Activated naive CD4-positive, alpha-beta T cell treated with Interleukin-2 at 50 U/mL for 16 hours (primary cell): ENCODE results near the gene LRRC41.
"Not testable (repeated sequence)": the region's sequence is repeated elsewhere in the genome, so short reads cannot be mapped to it uniquely, and the experiment has no call there.

Source experiments
- DNase-seq: peaks from one replicate; pipeline ENCODE4 v3.0.0-alpha.2; 2020

The LRRC41 gene

DNA sequence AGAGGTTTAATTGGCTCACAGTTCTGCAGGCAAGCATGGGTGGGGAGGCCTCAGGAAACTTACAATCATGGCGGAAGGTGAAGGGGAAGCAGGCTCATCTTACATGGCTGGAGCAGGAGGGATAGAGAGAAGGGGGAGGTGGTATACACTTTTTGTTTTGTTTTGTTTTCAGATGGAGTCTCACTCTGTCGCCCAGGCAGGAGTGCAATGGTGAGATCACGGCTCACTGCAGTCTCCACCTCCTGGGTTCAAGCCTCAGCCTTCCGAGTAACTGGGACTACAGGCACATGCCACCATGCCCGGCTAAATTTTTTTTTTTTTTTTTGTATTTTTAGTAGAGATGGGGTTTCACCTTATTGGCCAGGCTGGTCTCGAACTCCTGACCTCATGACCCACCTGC, 18.8 kb upstream of the LRRC41 start:
- not testable (repeated sequence) for DNase-seq

DNA sequence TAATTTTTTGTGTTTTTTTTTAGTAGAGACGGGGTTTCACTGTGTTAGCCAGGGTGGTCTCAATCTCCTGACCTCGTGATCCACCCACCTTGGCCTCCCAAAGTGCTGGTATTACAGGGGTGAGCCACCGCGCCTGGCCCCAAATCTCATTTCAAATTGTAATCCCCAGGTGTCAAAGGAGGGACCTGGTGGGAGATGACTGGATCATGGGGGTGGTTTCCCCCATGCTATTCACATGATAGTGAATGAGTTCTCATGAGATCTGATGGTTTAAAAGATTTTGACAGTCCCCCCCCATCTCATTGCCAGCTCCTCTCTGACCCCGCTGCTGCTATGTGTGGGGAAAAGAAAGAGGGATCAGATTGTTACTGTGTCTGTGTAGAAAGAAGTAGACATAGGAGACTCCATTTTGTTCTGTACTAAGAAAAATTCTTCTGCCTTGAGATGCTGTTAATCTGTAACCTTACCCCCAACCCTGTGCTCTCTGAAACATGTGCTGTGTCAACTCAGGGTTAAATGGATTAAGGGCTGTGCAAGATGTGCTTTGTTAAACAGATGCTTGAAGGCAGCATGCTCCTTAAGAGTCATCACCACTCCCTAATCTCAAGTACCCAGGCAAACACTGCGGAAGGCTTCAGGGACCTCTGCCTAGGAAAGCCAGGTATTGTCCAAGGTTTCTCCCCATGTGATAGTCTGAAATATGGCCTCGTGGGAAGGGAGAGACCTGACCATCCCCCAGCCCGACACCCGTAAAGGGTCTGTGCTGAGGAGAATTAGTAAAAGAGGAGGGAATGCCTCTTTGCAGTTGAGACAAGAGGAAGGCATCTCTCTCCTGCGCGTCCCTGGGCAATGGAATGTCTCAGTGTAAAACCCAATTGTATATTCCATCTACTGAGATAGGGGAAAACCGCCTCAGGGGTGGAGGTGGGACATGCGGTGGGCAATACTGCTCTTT, 16.8 kb upstream of the LRRC41 start:
- DNase-seq, result not testable (repeated sequence)

DNA sequence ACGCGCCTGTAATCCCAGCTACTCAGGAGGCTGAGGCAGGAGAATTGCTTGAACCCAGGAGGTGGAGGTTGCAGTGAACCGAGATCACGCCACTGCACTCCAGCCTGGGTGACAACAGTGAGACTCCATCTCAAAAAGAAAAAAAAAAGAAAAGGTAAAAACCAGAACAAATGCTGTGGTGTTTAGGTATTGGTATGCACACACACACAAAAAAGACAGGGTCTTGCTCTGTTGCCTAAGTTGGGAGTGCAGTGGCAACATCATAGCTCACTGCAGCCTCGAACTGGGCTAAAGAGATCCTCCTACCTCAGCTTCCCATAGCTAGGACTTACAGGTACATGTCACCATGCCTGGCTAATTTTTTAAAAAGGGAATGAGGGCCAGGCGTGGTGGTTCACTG, 15.9 kb upstream of the LRRC41 start:
- not testable (repeated sequence) for DNase-seq

DNA sequence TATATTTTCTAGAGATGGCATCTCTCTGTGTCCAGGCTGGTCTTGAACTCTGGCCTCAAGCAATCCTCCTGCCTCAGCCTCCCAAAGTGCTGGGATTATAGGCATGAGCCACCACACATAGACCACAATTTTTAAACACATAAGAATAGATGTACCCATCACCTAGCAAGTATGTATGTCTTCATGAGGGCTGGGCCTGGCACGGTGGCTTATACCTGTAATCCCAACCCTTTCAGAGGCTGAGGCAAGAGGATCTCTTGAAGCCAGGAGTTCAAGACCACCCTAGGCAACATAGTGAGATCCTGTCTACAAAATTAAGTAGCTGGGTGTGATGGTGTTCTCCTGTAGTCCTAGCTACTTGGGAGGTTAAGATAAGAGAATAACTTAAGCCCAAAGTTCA, 13.9 kb upstream of the LRRC41 start:
- no peak for DNase-seq

DNA sequence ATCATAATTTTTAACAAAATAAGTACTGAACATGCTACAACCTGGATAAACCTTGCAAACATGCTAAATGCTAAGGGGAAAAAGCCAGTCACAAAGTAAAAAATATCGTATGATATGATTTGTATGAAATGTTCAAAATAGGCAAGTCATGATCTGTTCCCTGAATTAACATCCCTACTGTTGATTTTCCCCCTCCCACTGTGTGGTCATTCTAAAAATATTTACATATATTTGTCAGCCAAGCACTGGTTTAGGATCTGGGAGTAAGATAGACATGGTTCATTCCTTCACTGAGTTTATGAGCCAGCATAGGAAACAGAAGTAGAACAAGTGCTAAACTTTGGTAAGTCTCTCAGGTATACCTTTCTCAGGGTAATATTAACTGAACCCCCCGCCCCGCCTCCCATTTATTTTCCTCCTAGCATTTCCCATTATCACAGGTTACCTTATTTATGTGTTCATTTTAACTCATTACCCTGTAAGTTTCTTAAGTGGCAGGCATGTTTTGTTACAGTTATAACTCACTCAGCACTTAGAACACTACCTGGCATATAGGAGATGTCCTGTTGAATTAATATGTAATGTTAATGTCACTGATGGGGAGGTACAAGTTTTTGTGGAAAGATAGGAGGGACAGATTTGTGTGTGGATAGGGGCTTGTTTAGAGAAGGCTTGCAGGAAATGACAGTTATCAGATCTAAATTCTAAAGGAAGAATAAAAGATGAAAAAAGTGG, 12.4 kb upstream of the LRRC41 start:
- no peak for DNase-seq

DNA sequence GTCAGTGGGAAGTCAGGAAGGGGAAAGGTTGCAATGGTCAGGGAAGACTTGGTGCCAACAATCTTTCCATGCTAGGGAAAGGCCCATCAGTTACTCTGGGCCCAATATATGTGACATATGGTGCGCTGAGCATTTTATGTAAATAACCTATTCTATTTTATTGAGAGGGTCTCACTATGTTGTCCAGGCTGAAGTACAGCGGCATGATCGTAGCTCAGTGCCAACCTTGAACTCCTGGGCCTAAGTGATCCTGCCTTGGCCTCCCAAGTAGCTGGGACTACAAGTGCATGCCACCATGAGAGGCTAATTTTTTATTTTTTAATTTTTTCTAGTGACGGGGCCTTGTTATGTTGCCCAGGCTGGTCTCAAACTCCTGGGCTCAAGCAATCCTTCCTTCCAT, 6.9 kb upstream of the LRRC41 start:
- no peak for DNase-seq

DNA sequence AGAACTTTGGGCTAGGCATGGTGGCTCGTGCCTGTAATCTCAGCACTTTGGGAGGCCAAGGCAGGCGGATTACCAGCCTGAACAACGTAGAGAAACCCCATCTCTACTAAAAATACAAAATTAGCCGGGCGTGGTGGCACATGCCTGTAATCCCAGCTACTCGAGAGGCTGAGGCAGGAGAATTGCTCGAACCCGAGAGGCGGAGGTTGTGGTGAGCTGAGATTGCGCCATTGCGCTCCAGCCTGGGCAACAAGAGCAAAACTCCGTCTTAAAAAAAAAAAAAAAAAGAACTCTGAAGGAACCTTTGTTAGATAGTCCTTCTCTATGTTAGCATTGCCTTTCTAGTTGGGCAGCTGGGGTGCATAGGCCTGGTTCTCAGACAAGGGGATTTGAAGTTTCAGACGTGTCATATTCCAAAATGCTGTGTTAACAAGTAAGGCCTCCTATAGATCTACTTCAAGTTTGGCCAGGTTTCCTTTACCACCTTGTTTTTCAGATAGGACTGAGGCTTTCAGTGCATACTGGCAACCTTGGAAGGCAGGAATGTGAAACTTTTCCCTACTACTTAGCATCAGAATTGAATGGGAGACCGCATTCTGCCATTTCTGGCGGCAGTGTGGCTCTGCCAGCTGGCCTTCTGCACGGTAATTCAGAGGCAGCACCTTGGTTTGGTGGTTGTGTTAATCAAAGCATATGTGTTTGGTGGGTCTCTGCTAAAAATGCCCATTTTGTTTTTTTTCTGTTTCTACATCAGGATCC, 6.2 kb upstream of the LRRC41 start:
- no peak for DNase-seq

DNA sequence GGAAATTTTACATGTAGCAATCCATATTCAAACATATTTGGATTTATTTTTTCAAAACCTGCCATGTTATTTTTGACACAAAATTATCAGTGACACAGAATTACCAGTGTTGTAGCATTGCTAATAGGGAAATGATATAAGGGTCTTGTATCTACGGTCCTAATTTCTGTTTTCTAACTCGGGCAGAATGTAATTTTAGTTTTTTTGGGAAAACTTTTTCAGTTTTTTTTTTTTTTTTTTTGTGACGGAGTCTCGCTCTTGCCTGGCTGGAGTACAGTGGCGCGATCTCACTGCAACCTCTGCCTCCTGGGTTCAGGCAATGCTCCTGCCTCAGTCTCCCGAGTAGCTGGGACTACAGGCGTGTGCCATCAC, 2.7 kb upstream of the LRRC41 start:
- DNase-seq, result no peak

DNA sequence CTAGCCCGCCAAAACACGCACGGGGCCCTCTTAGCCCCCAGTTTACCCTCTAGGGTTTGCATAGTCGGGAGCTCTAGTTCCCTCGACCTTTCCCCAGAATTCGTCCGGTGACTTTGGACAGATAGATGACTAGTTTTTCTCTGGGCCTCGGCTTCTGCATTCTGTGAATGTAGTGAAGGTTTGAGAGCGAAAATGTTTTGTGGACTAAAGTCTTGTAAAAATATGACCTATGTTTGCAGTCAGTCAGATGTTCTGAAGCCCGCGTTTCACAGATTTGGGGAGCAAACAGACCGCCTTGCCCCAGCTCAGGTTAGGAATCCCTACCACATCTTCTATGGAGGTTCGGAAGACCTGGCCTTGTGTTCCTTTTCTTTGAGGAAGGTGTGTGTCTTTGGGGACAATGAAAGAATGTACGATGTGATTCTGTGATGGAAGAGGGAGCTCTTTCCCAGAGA, 483 bp upstream of the LRRC41 start:
- no peak for DNase-seq

DNA sequence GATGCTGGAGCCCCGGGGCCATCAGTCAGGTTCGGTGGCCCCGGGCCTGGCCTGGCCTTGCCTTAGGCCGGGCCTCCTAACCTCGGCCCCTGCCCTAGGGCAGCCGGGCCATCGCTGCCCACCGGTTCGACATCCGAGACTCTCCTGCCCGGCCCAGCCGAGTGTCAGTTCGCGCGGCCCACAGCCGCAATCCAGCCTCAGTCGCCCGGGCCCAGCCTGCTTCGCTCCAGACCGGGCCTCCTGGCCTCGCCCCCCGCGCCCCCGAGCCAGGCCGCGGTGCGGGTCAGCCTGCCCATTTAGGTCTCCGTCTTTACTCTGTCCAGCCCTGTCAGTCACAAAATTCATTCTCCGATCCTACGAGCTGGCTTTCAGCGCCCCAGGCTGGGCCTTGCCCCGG, 777 bp downstream of the LRRC41 start:
- DNase-seq, result peak; percentile 28

DNA sequence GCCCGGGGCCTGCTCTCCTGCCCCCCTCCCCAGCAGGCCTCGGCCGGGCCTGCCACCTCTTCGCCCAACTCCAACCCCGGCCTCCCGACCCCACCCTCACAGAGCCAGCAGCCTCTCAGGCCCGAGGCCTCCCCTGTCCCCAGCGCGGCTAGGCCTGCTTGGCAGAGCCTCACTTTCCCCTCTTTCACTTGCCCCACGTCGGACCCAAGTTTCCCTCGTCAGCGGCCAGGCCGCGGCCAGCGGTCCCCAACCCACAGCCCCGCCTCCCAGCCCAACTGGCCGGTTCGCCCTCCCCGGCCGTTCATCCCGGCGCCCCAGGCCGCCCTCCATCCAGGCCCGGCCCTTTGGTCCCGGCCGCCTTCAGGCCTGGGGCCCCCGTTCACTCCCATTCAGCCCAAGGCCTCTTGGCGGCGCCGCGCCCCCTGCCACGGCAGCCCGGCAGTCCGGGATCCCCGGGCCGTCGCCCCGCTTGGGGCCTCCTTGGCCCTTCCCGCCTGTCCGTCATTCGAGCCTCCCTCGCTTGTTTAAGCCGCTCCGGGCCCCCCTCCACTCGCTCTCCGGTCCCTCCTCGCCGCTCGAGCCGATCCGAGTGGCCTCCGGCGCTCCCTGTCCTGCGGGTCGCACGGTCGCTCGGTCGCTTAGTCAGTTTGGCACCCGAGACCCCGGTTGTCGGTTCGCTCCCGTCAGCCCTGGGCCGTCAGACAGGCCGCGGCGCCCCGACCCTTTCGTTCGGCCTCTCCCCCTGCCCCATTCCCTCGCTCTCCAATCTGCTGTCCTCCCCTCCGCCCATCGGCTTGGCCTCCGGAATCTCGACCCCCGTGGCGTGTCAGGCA, 1.4 kb downstream of the LRRC41 start:
- peak; percentile 53 for DNase-seq

DNA sequence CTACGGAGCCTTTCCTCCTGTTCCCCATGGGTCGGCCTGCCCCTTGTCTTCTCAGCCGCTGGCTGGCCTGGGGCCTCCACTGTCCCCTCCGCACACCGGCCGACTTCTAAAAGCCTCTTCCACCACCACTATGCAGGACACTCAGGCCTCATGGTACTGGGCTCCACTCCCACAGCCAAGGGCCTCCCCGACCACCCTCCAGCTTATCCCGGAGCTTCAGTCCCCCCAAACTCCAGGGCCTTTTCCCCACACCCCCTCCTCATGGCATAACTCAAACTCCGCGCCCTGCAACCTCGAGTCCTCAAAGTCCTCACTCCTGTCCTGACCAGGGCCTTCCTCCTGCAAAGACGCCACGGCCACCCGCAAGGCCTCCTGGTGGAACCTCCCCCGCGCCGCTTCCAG, 2.0 kb downstream of the LRRC41 start:
- DNase-seq, result no peak

DNA sequence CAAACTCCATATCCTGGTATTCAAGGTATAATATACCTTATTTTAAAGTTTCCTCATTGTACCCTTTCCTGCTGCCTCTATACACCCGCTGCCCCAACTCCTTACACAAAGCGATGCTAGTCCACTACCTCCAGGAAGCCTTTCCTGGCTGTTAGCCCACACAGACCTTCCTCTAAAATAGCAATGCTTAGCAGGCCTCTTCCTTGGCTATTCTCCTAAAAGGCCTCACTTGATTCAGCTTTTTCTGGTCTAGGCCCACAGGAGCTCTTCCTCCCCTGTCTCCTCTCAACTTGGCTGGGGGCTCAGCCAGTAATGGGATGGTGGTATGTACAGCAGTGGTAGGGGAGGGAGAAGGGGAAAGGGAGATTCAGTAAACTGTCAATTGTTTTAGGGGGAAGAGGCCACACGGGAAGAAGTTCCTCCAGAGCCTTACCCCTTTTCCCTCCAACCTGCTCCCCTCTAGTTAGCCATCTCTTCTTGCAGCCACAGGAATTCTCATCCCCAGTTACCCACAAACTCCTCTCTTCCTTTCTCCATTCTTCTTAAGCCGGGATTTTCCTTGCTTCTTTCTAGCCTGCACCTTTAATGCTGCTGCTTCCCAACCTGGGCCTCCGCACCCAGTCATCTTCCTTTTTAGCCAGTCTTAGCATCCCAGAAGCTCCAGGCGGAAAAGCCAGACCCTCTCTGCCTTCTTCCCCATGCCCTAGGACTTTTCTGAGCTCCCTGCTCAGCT, 2.6 kb downstream of the LRRC41 start:
- DNase-seq, result no peak

DNA sequence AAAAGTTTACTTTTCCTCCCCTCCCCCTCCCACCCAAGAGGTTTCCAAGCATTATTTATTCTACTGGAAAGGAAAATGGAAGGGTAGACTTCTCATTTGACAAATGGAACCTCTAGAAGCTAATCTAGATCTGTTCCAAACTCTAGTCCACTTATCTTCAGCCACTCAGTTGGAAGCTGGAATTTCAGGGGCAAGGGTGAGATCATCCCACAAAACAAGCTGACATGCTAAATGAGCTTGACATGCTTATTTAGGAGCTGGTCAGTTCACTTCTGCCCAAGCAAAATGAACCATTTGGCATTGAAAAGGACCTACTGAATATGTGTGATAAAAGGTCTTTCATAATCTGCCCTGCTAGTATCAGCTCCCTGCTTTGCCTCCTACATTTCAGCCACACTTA, 5.0 kb downstream of the LRRC41 start:
- DNase-seq, result no peak

DNA sequence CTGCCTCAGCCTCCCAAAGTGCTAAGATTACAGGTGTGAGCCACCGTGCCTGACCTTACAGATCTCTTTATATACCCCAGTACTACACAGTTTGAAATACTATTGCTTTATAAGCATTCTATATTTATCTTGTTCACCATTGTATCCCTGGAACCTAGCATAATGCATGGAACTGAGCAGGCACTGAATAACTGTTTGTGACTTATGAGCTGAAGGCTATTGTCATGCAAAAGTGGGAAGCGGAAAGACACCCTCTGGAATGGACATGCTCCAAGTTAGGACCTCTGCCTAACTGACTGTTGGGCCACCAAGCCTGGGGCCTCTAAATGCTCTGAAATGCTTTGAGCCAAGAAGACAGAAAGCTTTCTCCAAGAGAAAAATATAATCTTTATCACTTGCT, 8.1 kb downstream of the LRRC41 start:
- no peak for DNase-seq

DNA sequence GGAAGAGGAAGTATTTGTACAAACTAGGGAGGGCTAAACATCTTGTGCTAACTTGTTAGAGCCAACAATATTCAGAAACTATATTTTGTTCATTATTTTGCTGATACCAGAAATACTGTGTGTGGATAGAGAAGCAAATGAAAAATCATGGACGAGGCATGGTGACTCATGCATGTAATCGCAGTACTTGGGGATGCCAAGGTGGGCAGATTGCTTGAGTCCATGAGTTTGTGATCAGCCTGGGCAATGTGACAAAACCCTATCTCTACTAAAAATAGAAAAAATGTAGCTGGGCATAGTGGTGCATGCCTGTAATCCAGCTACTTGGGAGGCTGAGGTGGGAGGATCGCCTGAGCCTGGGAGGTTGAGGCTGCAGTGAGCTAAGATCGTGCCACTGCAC, 13.4 kb downstream of the LRRC41 start:
- DNase-seq, result no peak

DNA sequence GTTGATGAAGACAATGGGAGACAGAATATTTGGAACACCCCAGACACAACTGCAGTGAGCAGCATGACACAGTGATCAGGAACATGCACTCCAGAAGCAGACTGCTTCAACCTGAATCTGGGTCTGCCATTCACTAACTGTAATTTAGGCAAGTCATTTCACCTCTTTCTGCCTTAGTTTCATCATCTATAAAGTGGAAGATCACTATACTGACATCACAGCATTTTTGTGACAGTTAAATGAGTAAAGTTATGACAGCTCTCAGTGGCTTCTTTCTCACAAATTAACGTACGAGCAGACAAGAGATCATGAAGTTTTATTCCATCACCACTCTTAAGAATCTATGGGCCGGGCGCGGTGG, 14.3 kb downstream of the LRRC41 start:
- no peak for DNase-seq

DNA sequence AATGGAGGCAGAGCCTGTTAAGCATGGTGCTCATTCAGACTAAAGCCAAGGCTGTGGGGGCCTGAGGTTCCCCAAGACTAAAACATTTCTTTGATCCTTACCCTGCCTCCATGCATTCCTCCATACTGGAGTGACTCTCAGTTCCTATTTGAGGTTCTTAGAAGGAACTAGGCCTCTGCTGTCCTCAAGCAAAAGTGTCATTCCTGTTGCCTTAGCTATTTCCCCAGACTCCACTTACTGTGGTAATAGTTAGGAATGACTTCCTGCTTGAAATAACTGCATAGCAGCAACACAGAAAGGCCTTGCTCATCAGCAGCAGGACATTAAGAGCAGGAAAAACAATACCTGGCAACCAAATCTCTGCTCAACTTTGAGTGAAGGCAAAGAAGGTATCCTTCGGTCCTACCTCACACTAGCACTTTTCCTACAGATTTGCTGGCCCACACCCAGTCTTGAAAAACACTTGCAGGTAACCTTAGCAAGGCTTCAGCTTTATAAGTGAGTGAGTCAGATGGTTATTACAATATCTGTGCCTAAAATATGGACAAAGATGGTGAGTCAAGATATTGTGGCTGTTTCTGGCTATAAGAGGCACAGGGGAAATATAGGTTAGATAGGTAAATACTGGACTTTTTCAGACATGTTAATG, 14.8 kb downstream of the LRRC41 start:
- DNase-seq, result no peak

DNA sequence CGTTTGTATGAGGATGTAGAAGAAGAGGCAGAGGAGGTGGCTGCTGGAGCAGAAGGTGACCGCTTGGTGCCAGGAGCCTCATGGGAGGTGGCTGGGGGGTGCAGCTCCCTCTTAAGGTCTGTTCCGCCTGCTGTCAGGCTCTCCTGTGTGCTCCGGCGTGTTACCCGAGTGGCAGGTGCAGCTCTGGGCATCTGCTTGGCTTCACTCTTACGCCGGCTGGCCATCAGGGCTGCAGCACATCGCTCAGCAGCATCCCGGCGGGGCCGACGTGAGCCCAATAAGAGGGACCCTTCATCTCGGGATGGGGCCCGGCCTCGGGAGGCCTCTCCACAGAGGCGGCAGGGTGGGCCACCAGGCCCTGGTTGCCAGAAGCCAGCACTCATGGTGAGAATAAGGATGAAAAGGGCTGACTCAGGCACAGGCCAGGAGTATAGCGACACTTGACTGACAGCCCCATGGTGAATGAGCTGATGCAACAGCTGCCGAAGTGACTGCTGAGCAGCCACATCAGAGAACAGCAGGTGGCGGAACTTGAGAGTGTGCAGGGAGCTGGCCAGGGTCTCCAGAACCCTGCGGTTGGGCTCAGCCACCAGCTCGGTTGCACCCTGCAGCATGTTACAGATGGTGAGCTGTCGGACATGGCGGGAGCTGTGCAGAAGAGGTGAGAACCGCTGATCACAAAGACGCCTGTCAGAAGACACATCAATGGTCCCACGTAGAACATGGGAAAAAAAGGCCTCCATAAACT, 17.5 kb downstream of the LRRC41 start:
- DNase-seq, result peak; percentile 11
